ENCODE data around the gene ZSCAN25.
"Not testable (repeated sequence)": the region's sequence is repeated elsewhere in the genome, so short reads cannot be mapped to it uniquely, and the experiment has no call there.

DNA sequence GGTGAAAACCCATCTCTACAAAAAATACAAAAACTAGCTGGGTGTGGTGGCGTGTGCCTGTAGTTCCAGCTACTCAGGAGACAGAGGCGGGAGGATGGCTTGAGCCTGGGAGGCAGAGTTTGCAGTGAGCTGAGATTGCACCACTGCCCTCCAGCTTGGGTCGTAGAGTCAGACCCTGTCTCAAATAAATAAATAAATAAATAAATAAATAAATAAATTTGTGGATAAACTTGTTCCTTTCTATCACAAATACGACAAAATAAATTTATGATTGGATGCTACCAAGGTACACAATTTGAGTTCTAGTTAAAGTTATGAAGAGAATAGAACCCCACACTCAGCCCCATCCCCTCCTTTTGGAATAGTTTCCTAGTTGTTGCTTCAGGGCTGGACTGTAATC is 36.5 kb downstream of the ZSCAN25 start:
- TF ChIP-seq YY1 (IDR thresholded peaks at IDR 0.05; ENCODE audit: insufficient read depth, insufficient read length); ZNF274 (IDR thresholded peaks at IDR 0.05; ENCODE audit: low read depth, low read length): not testable (repeated sequence)
